Left renal pelvis (tissue), 4 donors: ENCODE measurements around the gene PEMT. TPM values are rescaled to one million over a fixed set of nuclear protein-coding genes. Genes with fewer than 3 reads are reported as not detected.

Experiments
- DNase-seq, 4 donors: peaks; one replicate each; pipeline ENCODE4 v3.0.0-alpha.2; 2013; ENCODE audit warnings: low read depth in 4 of 4, low spot score in 3 of 4
- polyA plus RNA-seq, 4 donors: library from polyadenylated mRNA; unstranded; fragments of 120-200 nt; gene quantifications; one replicate each; pipeline ENCODE4 v1.2.1, GENCODE V29; 2013; ENCODE audit not compliant: insufficient read length in 4 of 4

Gene PEMT
- polyA plus RNA-seq, 4 donors = 22.8 to 31.7 (median 27.1) TPM

- peak in 1 of 4 donors; percentile 21 for DNase-seq
Observed at GRCh38 chr17:17518014-17518413, 73.5 kb downstream of the PEMT start.

- no peak for DNase-seq
Observed at GRCh38 chr17:17516941-17517720, 74.4 kb downstream of the PEMT start.

- DNase-seq = no peak
Observed at GRCh38 chr17:17515934-17516930, 75.3 kb downstream of the PEMT start.

GRCh38 chr17:17514993-17515933 is 76.2 kb downstream of the PEMT start:
- DNase-seq = no peak

- DNase-seq = no peak
Observed at GRCh38 chr17:17514361-17514992, 77.0 kb downstream of the PEMT start.

GRCh38 chr17:17513626-17514025 is 77.9 kb downstream of the PEMT start:
- no peak for DNase-seq

GRCh38 chr17:17512866-17513265 is 78.6 kb downstream of the PEMT start:
- no peak for DNase-seq

GRCh38 chr17:17511881-17512858 is 79.3 kb downstream of the PEMT start:
- DNase-seq = no peak

- DNase-seq = no peak
Observed at GRCh38 chr17:17511293-17511741, 80.2 kb downstream of the PEMT start.

- no peak for DNase-seq
Observed at GRCh38 chr17:17510456-17511292, 80.8 kb downstream of the PEMT start.

- DNase-seq = no peak
Observed at GRCh38 chr17:17509601-17510425, 81.7 kb downstream of the PEMT start.

- no peak for DNase-seq
Observed at GRCh38 chr17:17508646-17509591, 82.6 kb downstream of the PEMT start.

GRCh38 chr17:17508019-17508535 is 83.4 kb downstream of the PEMT start:
- DNase-seq = no peak

GRCh38 chr17:17507465-17508011 is 84.0 kb downstream of the PEMT start:
- no peak for DNase-seq

- DNase-seq = no peak
Observed at GRCh38 chr17:17506893-17507464, 84.5 kb downstream of the PEMT start.
